Sigmoid colon (tissue), 7 donors: ENCODE measurements around the gene AGBL1. TPM values are rescaled to one million over a fixed set of nuclear protein-coding genes. Genes with fewer than 3 reads are reported as not detected.

ENCODE experiments used
- DNase-seq: peaks from one replicate; pipeline ENCODE4 v3.0.0-alpha.2; 2019
- H3K27ac ChIP-seq, 4 donors: fragments of 200-600 bp; sonication (generic); one replicate each; pipeline ENCODE4 v1.5.1; 2016 to 2019; ENCODE audit warnings: mild to moderate bottlenecking in 1 of 4
- H3K27me3 ChIP-seq, 3 donors: fragments of 200-600 bp; sonication (generic); one replicate each; pipeline ENCODE4 v1.5.1; 2019; ENCODE audit warnings: mild to moderate bottlenecking in 1 of 3
- H3K36me3 ChIP-seq, 4 donors: fragments of 200-600 bp; sonication (generic); one replicate each; pipeline ENCODE4 v1.5.1; 2016 to 2019
- H3K4me1 ChIP-seq, 4 donors: fragments of 200-600 bp; sonication (generic); one replicate each; pipeline ENCODE4 v1.5.1; 2017 to 2019
- H3K4me3 ChIP-seq, 4 donors: fragments of 200-600 bp; sonication (generic); one replicate each; pipeline ENCODE4 v1.5.1; 2017 to 2019; ENCODE audit warnings: mild to moderate bottlenecking in 2 of 4, moderate library complexity in 1 of 4
- H3K9me3 ChIP-seq, 4 donors: fragments of 200-600 bp in 3 of 4; sonication (generic) in 3 of 4; one replicate each; pipeline versions ENCODE4 v1.5.1 to v1.6.1; 2013 to 2019
- CTCF ChIP-seq, 4 experiments: fragments of 450-650 bp in 3 of 4; fragments of 200-600 bp in 1 of 4; IDR thresholded peaks; one replicate each; pipeline ENCODE4 v1.5.1; 2016 to 2019; ENCODE audit warnings: antibody characterized with exemption in 4 of 4, mild to moderate bottlenecking in 3 of 4, moderate library complexity in 2 of 4
- EP300 ChIP-seq, 4 donors: sonication (generic); formaldehyde crosslinking; IDR thresholded peaks; one replicate each; pipeline ENCODE4 v1.6.1; 2017; ENCODE audit warnings: antibody characterized with exemption in 4 of 4
- POLR2A ChIP-seq, 2 donors: fragments of 450-650 bp; IDR thresholded peaks; one replicate each; pipeline ENCODE4 v1.6.1; 2016; ENCODE audit warnings: antibody characterized with exemption in 2 of 2, mild to moderate bottlenecking in 2 of 2, moderate library complexity in 2 of 2
- POLR2AphosphoS5 ChIP-seq, 4 donors: sonication (generic); formaldehyde crosslinking; IDR thresholded peaks; one replicate each; pipeline ENCODE4 v1.6.1; 2017; ENCODE audit warnings: antibody characterized with exemption in 4 of 4
- WGBS, 2 donors: extraction: QIAGEN DNeasy Blood & Tissue Kit; methylation state at CpG; one replicate each; pipeline ENCODE4 v1.1.7; 2013; 5-methylcytosine and 5-hydroxymethylcytosine counted together
- intact Hi-C: fragments of 100-400 bp; cut with DNase I; formaldehyde crosslinking; loops from one replicate; pipeline ENCODE4 v1.15.1; 2023
- polyA plus RNA-seq, 3 donors: library from polyadenylated mRNA; stranded (reverse); fragments of 200-250 nt; gene quantifications; one replicate each; pipeline ENCODE4 v1.2.3, GENCODE V29; 2013
- total RNA-seq, 4 donors: library from RNA; depleted of rRNA; stranded (reverse); fragments of >200 nt; gene quantifications; one replicate each; pipeline ENCODE4 v1.1.0, GENCODE V29; 2016
- donor health status: healthy with polysubstance abuse.
- donor health status: Bipolar disorder and iron deficiency.
- donor health status: healthy.

The AGBL1 gene
- total and polyA plus RNA-seq, 7 donors = 0.16 to 0.28 TPM; not detected in 5

- Histone ChIP-seq H3K36me3 (no peaks in the 10 kb centered on the region), H3K4me3 (no peak overlapping the region), H3K27me3 (no peaks in the 10 kb centered on the region), H3K9me3 (no peaks in the 10 kb centered on the region), H3K4me1 (no peaks in the 10 kb centered on the region), H3K27ac (no peak overlapping the region)
- DNase-seq = no peak
- WGBS, 2 donors = 62 to 81% methylated on average over 2 of the region's 2 CpGs
- intact Hi-C loops = no loop called here
- TF ChIP-seq POLR2AphosphoS5 (IDR thresholded peaks at IDR 0.05) (no peak), POLR2A (IDR thresholded peaks at IDR 0.05) (no peak), EP300 (IDR thresholded peaks at IDR 0.05) (no peak), CTCF (IDR thresholded peaks at IDR 0.05) (no peak)
These were observed 402.0 kb downstream of the AGBL1 start for GRCh38 chr15:86481720-86482119.

GRCh38 chr15:86483936-86484335, 404.3 kb downstream of the AGBL1 start:
- Histone ChIP-seq H3K4me1 (no peaks in the 10 kb centered on the region), H3K4me3 (no peak overlapping the region), H3K27ac (no peak overlapping the region), H3K27me3 (no peaks in the 10 kb centered on the region), H3K36me3 (no peaks in the 10 kb centered on the region), H3K9me3 (no peaks in the 10 kb centered on the region)
- 2 to 3% methylated on average over 1 of the region's 1 CpG for WGBS, 2 donors
- TF ChIP-seq POLR2AphosphoS5 (IDR thresholded peaks at IDR 0.05) = no peak
- TF ChIP-seq EP300 (IDR thresholded peaks at IDR 0.05) = no peak
- no peak for TF ChIP-seq POLR2A (IDR thresholded peaks at IDR 0.05)
- no peak for TF ChIP-seq CTCF (IDR thresholded peaks at IDR 0.05)
- intact Hi-C loops = no loop called here
- DNase-seq = no peak

GRCh38 chr15:86488046-86488445, 408.4 kb downstream of the AGBL1 start:
- no peaks in the 10 kb centered on the region for H3K27me3 ChIP-seq
- H3K36me3 ChIP-seq = no peaks in the 10 kb centered on the region
- WGBS, 2 donors = 67 to 73% methylated on average over 3 of the region's 3 CpGs
- intact Hi-C loops = no loop called here
- H3K4me1 ChIP-seq = no peaks in the 10 kb centered on the region
- TF ChIP-seq POLR2AphosphoS5 (IDR thresholded peaks at IDR 0.05) (no peak), EP300 (IDR thresholded peaks at IDR 0.05) (no peak), CTCF (IDR thresholded peaks at IDR 0.05) (no peak), POLR2A (IDR thresholded peaks at IDR 0.05) (no peak)
- H3K4me3 ChIP-seq = no peak overlapping the region
- no peak for DNase-seq
- H3K27ac ChIP-seq = no peak overlapping the region
- no peaks in the 10 kb centered on the region for H3K9me3 ChIP-seq

- 53 to 62% methylated on average over 5 of the region's 5 CpGs for WGBS, 2 donors
- no peak for TF ChIP-seq POLR2AphosphoS5 (IDR thresholded peaks at IDR 0.05)
- intact Hi-C loops = no loop called here
These were observed 410.3 kb downstream of the AGBL1 start for GRCh38 chr15:86489981-86490380.

GRCh38 chr15:86491118-86491517, 411.4 kb downstream of the AGBL1 start:
- H3K27ac ChIP-seq = no peak overlapping the region
- intact Hi-C loops = no loop called here
- H3K36me3 ChIP-seq = no peaks in the 10 kb centered on the region
- no peaks in the 10 kb centered on the region for H3K9me3 ChIP-seq
- TF ChIP-seq POLR2A (IDR thresholded peaks at IDR 0.05) (no peak), EP300 (IDR thresholded peaks at IDR 0.05) (no peak), CTCF (IDR thresholded peaks at IDR 0.05) (no peak)
- 86 to 90% methylated on average over 2 of the region's 2 CpGs for WGBS, 2 donors
- H3K27me3 ChIP-seq = no peaks in the 10 kb centered on the region
- H3K4me1 ChIP-seq = no peaks in the 10 kb centered on the region
- no peak for DNase-seq
- H3K4me3 ChIP-seq = no peak overlapping the region

More at GRCh38 chr15:86489981-86490380, 410.3 kb downstream of the AGBL1 start:
- no peak overlapping the region for H3K4me3 ChIP-seq
- H3K4me1 ChIP-seq = no peaks in the 10 kb centered on the region
- no peaks in the 10 kb centered on the region for H3K27me3 ChIP-seq
- H3K36me3 ChIP-seq = no peaks in the 10 kb centered on the region
- H3K9me3 ChIP-seq = no peaks in the 10 kb centered on the region
- no peak overlapping the region for H3K27ac ChIP-seq
- DNase-seq = no peak
